HepG2 (cell line): Measurements from ENCODE around the gene AGPAT2. TPM values are rescaled to one million over a fixed set of nuclear protein-coding genes. Genes with fewer than 3 reads are reported as not detected.

Experiments used
- ATAC-seq: fragments of 200-7000 bp; cut with Tn5 transposase; 3 replicates; pipeline ENCODE4 v1.9.1; 2020; ENCODE audit warnings: mild to moderate bottlenecking, moderate library complexity
- BruUV-seq: library from RNA; stranded (reverse); fragments of 400-500 nt; replicated peaks from 2 replicates; lab custom pipeline; 2021; lab: Mats Ljungman, UMichigan
- CTCF ChIA-PET: fragments of 300-600 bp; formaldehyde crosslinking; extraction: SDS; loops from one replicate; lab custom pipeline; 2021; ENCODE audit warnings: low total read pairs, inconsistent platforms, low intra/inter-chr PET ratio; lab: Yijun Ruan, JAX
- POLR2A ChIA-PET: fragments of 350-600 bp; sonication (Branson Sonifier 250); formaldehyde crosslinking; loops from one replicate; lab custom pipeline; 2020; ENCODE audit warnings: antibody characterized with exemption, inconsistent platforms; lab: Yijun Ruan, JAX
- DNase-seq: peaks from one replicate; pipeline ENCODE4 v3.0.0-alpha.2; 2015; ENCODE audit warnings: low spot score
- FAIRE-seq: peaks from 3 replicates; lab custom pipeline; 2011; peaks lifted over from hg19 to GRCh38; lab: Jason Lieb, UNC
- H2AFZ ChIP-seq: one replicate; pipeline ENCODE4 v1.6.1; 2011; ENCODE audit warnings: low read length, inconsistent platforms
- H3K27ac ChIP-seq: fragments of 300-600 bp; 3 replicates; pipeline ENCODE4 v1.8.0; 2011; ENCODE audit warnings: mixed run types, mild to moderate bottlenecking, mixed read lengths, low read length, inconsistent platforms; ENCODE audit not compliant: insufficient read depth; ENCODE audit errors: extremely low read length
- H3K27me3 ChIP-seq, 2 experiments: fragments of 200-600 bp in 1 of 2; 2 replicates in 1 of 2; 3 replicates in 1 of 2; pipeline versions ENCODE4 v1.6.0 to v1.8.0; 2011; ENCODE audit warnings: low read length in 2 of 2, mild to moderate bottlenecking in 2 of 2, moderate library complexity in 2 of 2, inconsistent platforms in 1 of 2; ENCODE audit not compliant: insufficient read depth in 2 of 2, control insufficient read depth in 1 of 2
- H3K36me3 ChIP-seq, 2 experiments: fragments of 200-600 bp in 1 of 2; replicated peaks in 1 of 2; 2 replicates in 1 of 2; 3 replicates in 1 of 2; pipeline versions ENCODE4 v1.5.1 to v1.8.0; 2011; ENCODE audit warnings: low read length in 2 of 2, inconsistent platforms in 1 of 2; ENCODE audit not compliant: insufficient read depth in 2 of 2, control insufficient read depth in 1 of 2
- H3K4me1 ChIP-seq: 2 replicates; pipeline ENCODE4 v1.5.1; 2012; ENCODE audit warnings: low read length, inconsistent platforms; ENCODE audit not compliant: insufficient read depth
- H3K4me2 ChIP-seq: 2 replicates; pipeline ENCODE4 v1.6.0; 2011; ENCODE audit warnings: low read depth, low read length, inconsistent platforms
- H3K4me3 ChIP-seq, 3 experiments: fragments of 200-600 bp in 1 of 3; sonication (generic), shearing (Covaris generic) in 1 of 3; replicated peaks in 1 of 3; 2 replicates each; pipeline ENCODE4 v1.5.1; 2011 to 2016; ENCODE audit warnings: low read length in 3 of 3, inconsistent platforms in 2 of 3, low read depth in 2 of 3, mild to moderate bottlenecking in 2 of 3, control low read depth in 1 of 3, mixed read lengths in 1 of 3; ENCODE audit not compliant: insufficient read depth in 1 of 3
- H3K79me2 ChIP-seq: one replicate; pipeline ENCODE4 v1.6.1; 2011; ENCODE audit warnings: low read length, inconsistent platforms; ENCODE audit not compliant: insufficient read depth
- H3K9ac ChIP-seq: 2 replicates; pipeline ENCODE4 v1.6.0; 2011; ENCODE audit warnings: mild to moderate bottlenecking, low read depth, low read length, inconsistent platforms; ENCODE audit not compliant: insufficient read depth
- H3K9me3 ChIP-seq: 2 replicates; pipeline ENCODE4 v1.5.1; 2012; ENCODE audit warnings: mild to moderate bottlenecking, low read length
- H4K20me1 ChIP-seq: 2 replicates; pipeline ENCODE4 v1.6.0; 2011; ENCODE audit warnings: inconsistent platforms, mild to moderate bottlenecking, low read length, moderate library complexity; ENCODE audit not compliant: insufficient read depth
- HNF4A ChIP-seq: sonication (generic); formaldehyde crosslinking; IDR thresholded peaks from 2 replicates; pipeline ENCODE4 v1.4.0; 2020; ENCODE audit warnings: missing genetic modification reagents
- KDM1A ChIP-seq: IDR thresholded peaks from 2 replicates; pipeline ENCODE4 v1.6.1; 2016; ENCODE audit warnings: missing compliant biosample characterization
- MAFF ChIP-seq: IDR thresholded peaks from 2 replicates; pipeline ENCODE4 v1.6.1; 2011; ENCODE audit warnings: low read depth, low read length, improper control_type of control experiment
- MAFG ChIP-seq: sonication (generic); formaldehyde crosslinking; IDR thresholded peaks from 2 replicates; pipeline ENCODE4 v1.5.1; 2020; ENCODE audit warnings: mild to moderate bottlenecking, missing genetic modification reagents
- MYNN ChIP-seq: sonication (generic); formaldehyde crosslinking; IDR thresholded peaks from 2 replicates; pipeline ENCODE4 v1.4.0; 2020; ENCODE audit warnings: mild to moderate bottlenecking, low read depth, missing genetic modification reagents
- RXRB ChIP-seq: IDR thresholded peaks from 2 replicates; pipeline ENCODE4 v1.6.1; 2016; ENCODE audit warnings: borderline replicate concordance, missing genetic modification reagents, missing compliant biosample characterization
- SATB2 ChIP-seq: sonication (generic); formaldehyde crosslinking; IDR thresholded peaks from 2 replicates; pipeline ENCODE4 v1.5.0; 2020; ENCODE audit warnings: missing genetic modification reagents
- TFAP4 ChIP-seq: sonication (generic); IDR thresholded peaks from 2 replicates; pipeline ENCODE4 v1.6.1; 2016; ENCODE audit warnings: low read depth, borderline replicate concordance
- THAP11 ChIP-seq: IDR thresholded peaks from 2 replicates; pipeline ENCODE4 v1.6.1; 2016; ENCODE audit warnings: missing biosample characterization, missing genetic modification reagents
- THAP7 ChIP-seq: sonication (generic); formaldehyde crosslinking; IDR thresholded peaks from 2 replicates; pipeline ENCODE4 v1.8.1; 2023; ENCODE audit warnings: mild to moderate bottlenecking, missing genetic modification reagents
- ZFP36L2 ChIP-seq: sonication (generic); formaldehyde crosslinking; IDR thresholded peaks from 2 replicates; pipeline ENCODE4 v1.4.0; 2020; ENCODE audit warnings: missing genetic modification reagents
- ZNF329 ChIP-seq: sonication (generic); formaldehyde crosslinking; IDR thresholded peaks from 2 replicates; pipeline ENCODE4 v1.9.0; 2021; ENCODE audit warnings: low read depth, mild to moderate bottlenecking, missing genetic modification reagents
- ZNF530 ChIP-seq: sonication (generic); formaldehyde crosslinking; IDR thresholded peaks from 2 replicates; pipeline ENCODE4 v1.5.0; 2020; ENCODE audit warnings: low read depth, mild to moderate bottlenecking, missing genetic modification reagents
- ZNF552 ChIP-seq: sonication (generic); formaldehyde crosslinking; IDR thresholded peaks from 2 replicates; pipeline ENCODE4 v1.9.0; 2022; ENCODE audit warnings: missing genetic modification reagents, mild to moderate bottlenecking, borderline replicate concordance
- ZNF609 ChIP-seq: sonication (generic); formaldehyde crosslinking; IDR thresholded peaks from 2 replicates; pipeline ENCODE4 v1.4.0; 2020; ENCODE audit warnings: mild to moderate bottlenecking, missing genetic modification reagents, borderline replicate concordance
- ZNF773 ChIP-seq: sonication (generic); formaldehyde crosslinking; IDR thresholded peaks from 2 replicates; pipeline ENCODE4 v1.4.0; 2020; ENCODE audit warnings: missing genetic modification reagents, borderline replicate concordance
- WGBS: methylation state at CpG from one replicate; pipeline ENCODE4 v1.1.6; 2017; ENCODE audit warnings: low lambda C conversion rate; 5-methylcytosine and 5-hydroxymethylcytosine counted together
- in situ Hi-C: cut with HindIII; loops from 2 replicates; pipeline ENCODE4 v1.10.0; 2017; ENCODE audit warnings: low pct_unique_long_range_greater_than_20kb; ENCODE audit not compliant: extremely low pct_ligation_motif_present
- intact Hi-C: fragments of 100-400 bp; cut with micrococcal nuclease; formaldehyde crosslinking; loops from one replicate; pipeline ENCODE4 v1.10.0; 2022; ENCODE audit not compliant: unreplicated experiment
- polyA plus RNA-seq, 8 experiments: library from polyadenylated mRNA; depleted of rRNA in 3 of 8; stranded (reverse) in 7 of 8; unstranded in 1 of 8; fragments of >200 nt; fragmentation: Illumina TruSeq in 4 of 8; extraction: Trizol in 4 of 8; gene quantifications; 2 replicates each; pipeline versions ENCODE4 v1.2.1 to v1.2.3, GENCODE V29; 2011 to 2016; ENCODE audit warnings: low read depth in 4 of 8, missing spikeins in 1 of 8, mixed read lengths in 1 of 8; ENCODE audit not compliant: insufficient read depth in 1 of 8
- total RNA-seq, 5 experiments: library from RNA; depleted of rRNA; stranded (reverse); fragments of >200 nt; fragmentation: Illumina TruSeq; extraction: Trizol; gene quantifications; 2 replicates each; pipeline ENCODE4 v1.2.3, GENCODE V29; 2016; ENCODE audit warnings: low read depth in 1 of 5

Gene AGPAT2
- total and polyA plus RNA-seq, 2 of the 13 experiments (the other 11 are each of a cell fraction or from before 2014, with no cell fraction given), result 3.9 to 25.8 TPM

- TF ChIP-seq ZFP36L2 (CRISPR knock-in tag), result no peak
- TF ChIP-seq TFAP4, result no peak
- no peak for TF ChIP-seq SATB2 (CRISPR knock-in tag)
- TF ChIP-seq, all 625 proteins: peak for 0
Measured at GRCh38 chr9:136683755-136684154, 3.5 kb downstream of the AGPAT2 start (continued).

- Histone ChIP-seq H3K9ac (no peak overlapping the region), H3K79me2 (no peaks in the 10 kb centered on the region), H3K9me3 (no peaks in the 10 kb centered on the region), H4K20me1 (no peaks in the 10 kb centered on the region), H3K4me3 (no peak overlapping the region), H3K36me3 (no peaks in the 10 kb centered on the region), H3K4me1 (peaks cover 58% of the 10 kb centered on the region), H3K4me2 (no peak overlapping the region), H3K27ac (no peak overlapping the region), H3K27me3 (peaks cover 3 to 30% of the 10 kb centered on the region in 2 experiments), H2AFZ (no peak overlapping the region)
- BruUV-seq, result no TSS peak
- in situ Hi-C loops, result no loop called here
- ChIA-PET CTCF (no interaction called here), POLR2A (interaction anchor here (0.8 kb wide), 1 partner anchor 47 kb away, joined by 3 read pairs; no protein-coding TSS in a partner anchor)
- 78% methylated on average over 6 of the region's 16 CpGs for WGBS
- DNase-seq (no peak), FAIRE-seq (no peak), ATAC-seq (no peak)
- intact Hi-C loops, result no loop called here
- TF ChIP-seq HNF4A (CRISPR knock-in tag) (no peak), THAP7 (CRISPR knock-in tag) (no peak), THAP11 (CRISPR knock-in tag) (no peak), MAFF (no peak), RXRB (no peak), ZNF530 (CRISPR knock-in tag) (no peak), MAFG (CRISPR knock-in tag) (no peak), ZNF773 (CRISPR knock-in tag) (no peak), ZNF552 (no peak), ZNF329 (CRISPR knock-in tag) (no peak), KDM1A (no peak), ZNF609 (CRISPR knock-in tag) (no peak), MYNN (CRISPR knock-in tag) (no peak)
Measured at GRCh38 chr9:136683173-136683745, 4.0 kb downstream of the AGPAT2 start.
